HG02981 (cell line): ENCODE data around the gene GDI2.

Source experiments
- ATAC-seq: cut with Tn5 transposase; IDR thresholded peaks from one replicate; pipeline ENCODE4 v1.9.1; 2021; ENCODE audit warnings: mild to moderate bottlenecking, moderate library complexity; ENCODE audit not compliant: unreplicated experiment

The GDI2 gene

DNA sequence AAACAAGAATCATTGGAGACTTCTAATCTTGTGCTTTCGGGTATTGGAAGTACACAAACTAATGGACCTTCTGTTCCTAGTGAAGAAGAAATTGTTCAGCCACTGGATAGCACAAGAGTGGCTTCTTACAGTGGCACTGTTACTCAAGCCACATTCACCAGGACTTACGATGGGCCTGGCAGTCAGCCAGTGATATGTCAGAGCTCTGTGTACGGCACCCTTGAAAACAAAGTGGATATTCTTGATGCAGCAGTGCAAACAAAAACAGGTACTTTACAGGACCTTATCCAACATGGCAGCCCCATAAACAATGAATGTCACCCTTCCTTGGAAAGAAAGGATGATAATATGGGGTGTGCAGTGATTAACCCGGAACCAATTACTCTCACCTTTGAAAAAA lies 67.0 kb downstream of the GDI2 start:
- ATAC-seq: no peak

DNA sequence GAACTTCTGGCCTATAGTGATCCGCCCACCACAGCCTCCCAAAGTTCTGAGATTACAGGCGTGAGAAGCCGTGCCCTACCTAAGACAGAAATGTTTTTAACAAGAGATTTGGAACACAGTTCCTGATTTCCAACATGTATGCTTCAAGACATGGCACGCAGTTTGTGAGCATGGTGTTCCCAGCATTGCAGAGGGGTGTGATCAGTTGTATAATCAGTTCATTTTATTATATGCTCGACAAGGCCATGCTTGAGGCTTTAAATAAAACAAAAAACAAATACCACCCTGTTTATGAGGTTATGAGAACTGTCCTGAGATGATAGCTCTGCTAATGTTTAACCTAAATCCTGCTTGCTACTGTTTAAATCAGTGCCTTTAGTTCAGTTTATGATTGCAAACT lies 68.4 kb downstream of the GDI2 start:
- ATAC-seq: no peak

DNA sequence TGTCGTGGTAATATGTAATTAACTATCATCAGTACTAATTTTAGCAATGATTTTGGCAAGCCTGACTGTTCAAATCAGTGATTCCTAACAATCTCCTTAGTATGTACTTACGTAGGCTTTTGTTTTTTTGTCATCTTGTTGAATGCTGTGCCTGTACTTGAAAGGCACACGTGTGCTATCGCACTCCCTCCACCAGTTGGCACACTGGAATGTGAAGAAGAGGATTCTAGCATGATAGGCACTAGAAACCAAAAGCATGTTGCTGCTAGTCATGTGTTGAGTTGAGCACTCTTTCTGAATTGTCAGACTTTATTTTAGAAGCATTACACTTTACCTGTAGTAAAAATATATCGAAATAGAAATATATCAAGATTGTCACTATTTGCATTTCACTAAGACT lies 69.5 kb downstream of the GDI2 start:
- ATAC-seq: no peak

DNA sequence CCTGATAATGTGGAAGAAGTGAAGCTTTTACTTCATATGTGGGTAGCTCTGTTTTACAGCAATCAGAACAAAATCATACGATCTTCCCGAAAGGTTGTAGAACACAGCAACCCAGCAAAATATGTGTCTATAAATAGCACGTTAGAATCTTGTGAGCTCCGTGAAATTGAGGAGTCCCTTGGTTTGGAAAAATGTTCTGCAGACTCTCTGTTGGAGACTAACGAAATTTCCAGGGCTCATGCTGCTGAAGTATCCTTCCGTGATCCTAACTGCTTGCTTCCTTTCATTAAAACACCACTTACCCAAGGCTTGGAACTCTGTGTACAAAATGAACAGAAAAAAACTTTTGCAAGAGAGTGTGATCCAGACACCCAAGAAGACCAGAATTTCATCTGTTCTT lies 71.1 kb downstream of the GDI2 start:
- ATAC-seq: no peak

DNA sequence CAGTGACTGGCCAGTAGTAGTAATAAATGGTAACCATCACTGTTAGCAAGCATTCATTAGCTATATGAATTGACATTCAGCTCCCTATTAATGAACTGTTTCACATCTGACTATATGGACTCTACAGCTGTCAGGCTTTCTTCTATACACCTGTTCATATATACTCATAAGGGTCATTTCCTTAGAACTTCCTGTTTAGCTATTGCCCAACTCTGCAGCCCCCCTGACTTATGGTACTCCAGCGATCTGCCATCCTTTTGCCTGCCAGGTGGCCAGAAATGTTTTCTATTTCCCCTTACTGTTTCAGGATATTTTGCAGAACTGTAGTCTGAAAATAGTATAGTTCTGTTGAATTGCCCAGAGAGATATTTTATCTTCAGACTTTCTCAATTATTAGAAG lies 72.0 kb downstream of the GDI2 start:
- no peak for ATAC-seq

DNA sequence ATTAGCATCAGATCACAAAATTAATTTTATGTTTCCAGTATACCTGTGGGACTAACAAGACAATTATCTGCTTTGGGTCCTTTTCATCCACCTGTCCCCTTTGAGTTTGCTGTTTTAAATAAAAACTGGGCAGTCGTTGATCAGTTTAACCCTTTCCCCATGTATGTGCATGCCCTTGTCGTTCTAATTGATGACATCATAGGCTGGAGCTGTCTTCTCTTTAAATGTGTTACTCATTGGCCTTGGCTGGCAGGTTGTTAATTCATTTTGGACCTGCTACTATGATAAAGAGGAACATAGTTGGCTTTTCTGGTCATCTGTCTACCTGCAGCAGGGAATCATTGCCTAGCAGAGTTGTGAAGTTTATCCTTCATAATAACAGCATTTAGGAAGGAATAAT lies 74.8 kb downstream of the GDI2 start:
- no peak for ATAC-seq

DNA sequence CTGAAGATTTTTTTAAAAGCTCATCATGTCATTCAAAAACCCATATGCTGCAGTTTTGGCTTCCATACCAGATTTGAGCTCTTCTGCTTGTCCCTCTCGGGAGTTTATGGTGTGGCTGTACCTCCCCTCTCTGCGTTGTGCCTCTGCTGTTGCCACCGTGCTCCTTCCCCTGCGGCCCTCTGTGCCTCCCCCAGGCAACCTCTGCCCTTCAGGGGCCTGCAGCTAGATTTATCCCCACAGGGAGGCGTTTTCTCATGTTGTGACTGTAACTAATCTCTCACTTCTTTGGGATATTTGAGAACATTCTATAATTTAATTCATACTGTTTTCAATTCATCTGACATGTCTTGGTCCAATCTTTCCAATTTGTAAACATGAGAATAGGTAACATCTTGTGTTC lies 75.9 kb downstream of the GDI2 start:
- no peak for ATAC-seq

DNA sequence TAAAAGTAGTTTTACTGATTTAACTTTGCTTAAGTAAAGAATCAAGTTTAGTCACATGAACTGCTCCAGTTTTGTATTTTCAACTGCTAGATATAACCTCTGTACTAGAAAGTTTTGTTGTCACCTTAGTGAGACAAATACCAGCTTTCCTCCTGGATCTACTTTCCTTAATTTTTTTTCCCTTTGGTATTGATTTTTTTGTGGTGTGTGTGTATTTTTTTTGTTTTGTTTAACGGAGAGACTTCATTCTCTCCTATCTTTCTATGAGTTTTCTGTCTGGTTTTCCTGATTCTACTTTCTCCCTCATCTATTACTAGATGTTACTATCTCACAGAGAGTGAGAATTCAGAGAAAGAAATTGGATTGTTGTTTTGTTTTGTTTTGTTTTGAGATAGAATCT lies 76.6 kb downstream of the GDI2 start:
- ATAC-seq: no peak

DNA sequence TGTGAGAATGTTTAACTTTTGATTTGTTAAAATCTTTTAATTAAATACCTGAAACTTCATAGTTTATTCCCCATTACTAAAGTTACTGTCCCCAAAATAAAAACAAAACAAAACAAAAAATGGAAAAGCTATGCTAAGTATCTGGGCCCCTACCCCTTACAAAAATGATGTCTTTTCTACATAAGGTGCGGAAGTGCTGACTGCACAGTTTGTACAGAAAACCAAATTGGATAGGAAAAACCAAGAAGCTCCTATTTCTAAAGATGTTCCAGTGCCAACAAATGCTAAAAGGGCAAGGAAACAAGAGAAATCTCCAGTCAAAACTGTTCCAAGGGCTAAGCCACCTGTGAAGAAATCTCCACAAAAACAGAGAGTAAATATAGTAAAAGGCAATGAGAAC lies 78.1 kb downstream of the GDI2 start:
- no peak for ATAC-seq

DNA sequence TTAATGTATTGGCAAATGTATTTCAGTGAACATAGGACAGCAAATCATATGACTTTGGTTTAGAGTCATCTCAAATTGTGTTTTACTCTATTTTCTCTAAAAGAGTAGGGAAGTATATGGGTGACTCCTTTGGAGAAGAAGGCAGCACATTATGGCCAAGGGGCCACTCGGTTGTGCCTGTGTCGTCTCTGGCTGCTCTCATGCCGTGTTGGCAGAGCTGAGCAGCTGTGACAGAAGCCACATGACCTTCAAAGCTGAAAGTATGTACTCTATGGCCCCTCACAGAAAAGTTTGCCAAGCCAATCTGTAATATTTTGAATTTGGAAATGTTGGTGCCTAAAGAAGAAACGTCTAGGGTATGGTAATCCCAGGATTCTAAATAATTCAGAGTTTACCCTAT lies 81.1 kb downstream of the GDI2 start:
- no peak for ATAC-seq

DNA sequence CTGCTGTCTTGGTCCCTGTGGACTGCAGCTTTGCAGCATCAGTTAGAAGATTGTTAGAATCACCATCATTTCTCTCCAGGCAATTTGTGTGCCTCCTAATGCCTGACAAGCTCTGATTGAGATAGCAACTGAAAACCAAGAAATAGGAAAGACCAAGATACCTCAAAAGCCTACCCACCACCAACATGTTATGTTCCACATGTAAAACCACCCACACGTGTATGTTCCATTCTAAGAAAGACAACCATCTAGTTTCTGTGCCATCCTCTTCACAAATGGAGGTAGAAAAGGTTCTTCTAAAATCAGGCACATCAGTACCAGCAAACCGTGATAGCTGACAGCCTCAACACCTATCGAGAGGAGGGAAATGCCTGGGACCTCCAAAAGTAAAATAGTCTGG lies 81.7 kb downstream of the GDI2 start:
- ATAC-seq: no peak

DNA sequence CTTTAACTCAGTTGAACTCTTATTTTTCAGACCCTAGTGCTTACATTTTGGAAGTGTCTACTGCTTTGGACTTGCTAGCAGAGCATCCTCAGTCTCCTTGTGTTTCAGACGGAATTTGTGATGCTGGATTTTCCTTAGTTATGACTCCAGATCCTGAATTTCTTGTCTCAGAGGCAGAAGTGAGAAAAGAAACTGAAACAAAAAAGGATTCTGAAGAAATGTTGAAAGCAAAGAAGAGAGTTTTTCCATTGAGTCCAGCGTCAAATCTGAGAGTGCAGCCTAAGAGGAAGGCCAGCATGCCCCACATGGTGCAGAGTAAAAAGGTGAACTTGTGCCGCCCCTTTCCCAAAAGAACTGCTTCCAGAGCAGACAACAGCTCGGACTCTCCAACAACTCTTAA lies 82.5 kb downstream of the GDI2 start:
- no peak for ATAC-seq

DNA sequence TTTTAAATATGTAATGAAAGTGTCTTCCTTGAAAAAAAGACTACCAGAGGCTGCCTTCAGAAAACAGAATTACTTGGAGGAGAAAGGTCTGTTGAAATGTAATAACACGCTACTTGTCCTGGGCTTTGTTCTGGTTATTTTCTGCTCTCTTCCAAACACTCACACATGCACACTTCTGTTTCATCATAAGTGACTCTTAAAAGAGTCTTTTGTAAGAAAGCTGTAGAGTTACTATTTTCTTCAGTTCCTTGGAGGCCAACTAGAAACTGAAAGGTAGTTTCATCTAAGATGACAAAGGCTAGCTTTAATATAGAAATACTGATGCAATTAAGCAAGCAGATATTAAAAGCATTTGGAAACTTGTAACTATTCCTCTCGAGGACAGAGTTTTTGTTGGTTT lies 89.5 kb downstream of the GDI2 start:
- ATAC-seq: no peak

DNA sequence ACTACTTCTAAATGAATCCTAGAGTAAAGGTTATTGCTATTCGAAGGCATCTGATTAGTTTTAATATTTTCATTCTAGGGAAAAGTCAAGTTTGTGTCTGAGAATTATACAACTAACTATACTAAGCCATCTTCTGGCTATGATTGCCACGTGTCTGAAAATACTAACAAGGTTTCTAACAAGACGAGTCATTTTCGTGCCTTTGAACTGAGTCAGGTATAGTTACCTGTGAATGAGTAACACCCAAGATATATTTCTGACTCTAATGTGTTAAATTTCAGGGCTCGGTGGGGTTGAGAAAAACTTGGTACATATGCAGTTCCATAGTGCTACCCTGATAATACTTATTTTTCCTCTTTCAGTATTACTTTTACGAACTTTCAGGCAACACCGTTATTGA lies 93.1 kb downstream of the GDI2 start:
- no peak for ATAC-seq

DNA sequence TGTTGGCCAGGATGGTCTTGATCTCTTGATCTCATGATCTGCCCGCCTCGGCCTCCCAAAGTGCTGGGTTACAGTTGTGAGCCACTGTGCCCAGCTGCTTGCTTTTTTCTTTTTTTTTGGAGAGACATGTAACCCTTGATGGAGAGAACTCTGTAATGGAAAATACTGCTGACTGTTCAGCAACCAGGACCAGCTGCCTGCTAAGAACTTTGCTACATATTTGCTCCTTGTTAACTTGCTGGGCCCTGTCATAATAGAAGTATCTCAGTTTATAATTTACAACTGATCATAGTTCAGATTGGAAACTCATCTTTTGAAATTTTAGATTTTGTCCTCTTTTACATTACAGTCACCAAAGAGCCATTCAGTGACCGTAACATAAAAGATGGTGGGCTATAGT lies 93.7 kb downstream of the GDI2 start:
- ATAC-seq: no peak
